OCI-LY7 (cell line): ENCODE measurements around the gene INTS3. TPM values are rescaled to one million over a fixed set of nuclear protein-coding genes. Genes with fewer than 3 reads are reported as not detected.
"Not testable (repeated sequence)": the region's sequence is repeated elsewhere in the genome, so short reads cannot be mapped to it uniquely, and the experiment has no call there.

Source experiments
- BruUV-seq: library from RNA; stranded (reverse); fragments of 400-500 nt; replicated peaks from 2 replicates; lab custom pipeline; 2021; lab: Mats Ljungman, UMichigan
- CTCF ChIA-PET: fragments of 300-600 bp; sonication (Branson Sonifier 250); formaldehyde crosslinking; loops from one replicate; lab custom pipeline; 2022; ENCODE audit warnings: antibody characterized with exemption; ENCODE audit not compliant: unreplicated experiment; lab: Charles Lee
- POLR2A ChIA-PET: fragments of 300-600 bp; sonication (Branson Sonifier 250); formaldehyde crosslinking; loops from one replicate; lab custom pipeline; 2022; ENCODE audit warnings: antibody characterized with exemption; lab: Charles Lee
- DNase-seq: peaks from one replicate; pipeline ENCODE4 v3.0.0-alpha.2; 2015; ENCODE audit warnings: low spot score
- H2AFZ ChIP-seq: fragments of 200-600 bp; sonication (generic), shearing (Covaris generic); 2 replicates; pipeline ENCODE4 v1.6.1; 2014; ENCODE audit warnings: mild to moderate bottlenecking, antibody characterized with exemption, low read length, moderate library complexity
- H3K27ac ChIP-seq: fragments of 200-600 bp; sonication (generic); 2 replicates; pipeline ENCODE4 v1.5.1; 2014; ENCODE audit warnings: mixed run types, low read depth, mild to moderate bottlenecking, moderate library complexity, low read length, inconsistent platforms; ENCODE audit not compliant: poor library complexity, severe bottlenecking
- H3K36me3 ChIP-seq: fragments of 200-600 bp; sonication (generic); 2 replicates; pipeline ENCODE4 v1.6.1; 2014; ENCODE audit warnings: mild to moderate bottlenecking, antibody characterized with exemption, low read length, moderate library complexity, mixed read lengths; ENCODE audit not compliant: insufficient read depth
- H3K4me1 ChIP-seq: fragments of 200-600 bp; sonication (generic); 2 replicates; pipeline ENCODE4 v1.5.1; 2014; ENCODE audit warnings: mild to moderate bottlenecking, low read length; ENCODE audit not compliant: insufficient read depth, poor library complexity, severe bottlenecking
- H3K4me2 ChIP-seq: fragments of 200-600 bp; sonication (generic); 2 replicates; pipeline ENCODE4 v1.6.1; 2014; ENCODE audit warnings: mild to moderate bottlenecking, low read length
- H3K4me3 ChIP-seq: fragments of 200-600 bp; sonication (generic); 2 replicates; pipeline ENCODE4 v1.5.1; 2014; ENCODE audit warnings: mild to moderate bottlenecking, low read depth, low read length; ENCODE audit not compliant: poor library complexity, severe bottlenecking
- H3K79me2 ChIP-seq: fragments of 200-600 bp; sonication (generic); 2 replicates; pipeline ENCODE4 v1.6.1; 2016; ENCODE audit warnings: low read depth, mild to moderate bottlenecking, low read length, moderate library complexity, mixed read lengths; ENCODE audit not compliant: insufficient read depth
- H3K9me2 ChIP-seq: fragments of 200-600 bp; sonication (generic); 2 replicates; pipeline ENCODE4 v1.6.1; 2016; ENCODE audit warnings: mild to moderate bottlenecking, low read length, mixed read lengths; ENCODE audit not compliant: insufficient read depth
- H3K9me3 ChIP-seq: fragments of 200-600 bp; sonication (generic); 2 replicates; pipeline ENCODE4 v1.6.1; 2014; ENCODE audit warnings: mild to moderate bottlenecking, mixed run types, low read length, mixed read lengths
- H4K20me1 ChIP-seq: fragments of 200-600 bp; sonication (generic); 2 replicates; pipeline ENCODE4 v1.6.1; 2014; ENCODE audit warnings: mild to moderate bottlenecking, antibody characterized with exemption, low read length, moderate library complexity, mixed read lengths; ENCODE audit not compliant: insufficient read depth
- EZH2phosphoT487 ChIP-seq: fragments of 200-600 bp; sonication (generic); IDR thresholded peaks from 2 replicates; pipeline ENCODE4 v1.6.1; 2018; ENCODE audit warnings: low read depth, borderline replicate concordance, mild to moderate bottlenecking, mixed run types, antibody characterized with exemption, low read length, moderate library complexity, mixed read lengths
- intact Hi-C: fragments of 100-400 bp; cut with micrococcal nuclease; formaldehyde crosslinking; loops from one replicate; pipeline ENCODE4 v1.10.0; 2022; ENCODE audit not compliant: unreplicated experiment
- total RNA-seq, 2 experiments: library from RNA; depleted of rRNA in 1 of 2; stranded (reverse); fragments of >200 nt in 1 of 2; shearing (Covaris generic) in 1 of 2; gene quantifications; 2 replicates each; pipeline ENCODE4 v1.2.3, GENCODE V29; 2014 to 2022
- TF ChIP-seq, protein P1 (sequence below): fragments of 200-600 bp; sonication (generic); conservative IDR thresholded peaks from 2 replicates; pipeline ENCODE4 v1.5.1; 2014; ENCODE audit warnings: mild to moderate bottlenecking, antibody characterized with exemption, low read length, moderate library complexity, mixed read lengths

Gene INTS3
- total RNA-seq, 2 experiments from 2014 or later, result 33.5 to 67.3 TPM

DNA sequence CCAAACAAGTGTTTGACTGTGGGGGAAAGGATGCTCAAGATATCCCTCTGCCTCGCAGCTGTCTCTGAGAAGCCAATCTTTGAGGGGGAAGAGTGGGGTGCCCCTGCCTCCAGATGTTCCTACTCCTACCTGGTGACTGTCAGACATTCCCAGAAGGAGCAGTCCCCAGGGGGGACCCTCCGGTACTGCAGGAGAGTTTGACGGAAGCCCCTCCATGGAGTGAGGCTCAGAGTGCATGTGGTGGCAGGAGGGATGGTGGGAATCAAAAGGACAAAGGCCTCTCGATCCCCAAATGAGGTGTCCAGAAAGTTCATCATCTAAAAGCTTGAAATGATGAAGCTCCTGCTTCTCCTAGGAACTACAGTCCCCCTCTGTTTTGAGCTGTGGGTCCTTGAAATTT lies 52.7 kb downstream of the INTS3 start:
- DNase-seq, result no peak
- TF ChIP-seq EZH2phosphoT487, result no peak
- TF ChIP-seq, protein P1, sequence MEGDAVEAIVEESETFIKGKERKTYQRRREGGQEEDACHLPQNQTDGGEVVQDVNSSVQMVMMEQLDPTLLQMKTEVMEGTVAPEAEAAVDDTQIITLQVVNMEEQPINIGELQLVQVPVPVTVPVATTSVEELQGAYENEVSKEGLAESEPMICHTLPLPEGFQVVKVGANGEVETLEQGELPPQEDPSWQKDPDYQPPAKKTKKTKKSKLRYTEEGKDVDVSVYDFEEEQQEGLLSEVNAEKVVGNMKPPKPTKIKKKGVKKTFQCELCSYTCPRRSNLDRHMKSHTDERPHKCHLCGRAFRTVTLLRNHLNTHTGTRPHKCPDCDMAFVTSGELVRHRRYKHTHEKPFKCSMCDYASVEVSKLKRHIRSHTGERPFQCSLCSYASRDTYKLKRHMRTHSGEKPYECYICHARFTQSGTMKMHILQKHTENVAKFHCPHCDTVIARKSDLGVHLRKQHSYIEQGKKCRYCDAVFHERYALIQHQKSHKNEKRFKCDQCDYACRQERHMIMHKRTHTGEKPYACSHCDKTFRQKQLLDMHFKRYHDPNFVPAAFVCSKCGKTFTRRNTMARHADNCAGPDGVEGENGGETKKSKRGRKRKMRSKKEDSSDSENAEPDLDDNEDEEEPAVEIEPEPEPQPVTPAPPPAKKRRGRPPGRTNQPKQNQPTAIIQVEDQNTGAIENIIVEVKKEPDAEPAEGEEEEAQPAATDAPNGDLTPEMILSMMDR, result no peak
- no peak overlapping the region for H3K4me3 ChIP-seq
- H4K20me1 ChIP-seq, result no peaks in the 10 kb centered on the region
- H3K9me2 ChIP-seq, result no peaks in the 10 kb centered on the region
- no peaks in the 10 kb centered on the region for H3K79me2 ChIP-seq
- CTCF ChIA-PET, result no interaction called here
- no peak overlapping the region for H2AFZ ChIP-seq
- H3K36me3 ChIP-seq, result no peaks in the 10 kb centered on the region
- intact Hi-C loops, result no loop called here
- no TSS peak for BruUV-seq
- POLR2A ChIA-PET, result interaction anchor here (0.9 to 1.1 kb wide), 2 partner anchors 9 to 24 kb away, joined by 3 read pairs; no protein-coding TSS in a partner anchor
- no peak overlapping the region for H3K4me2 ChIP-seq
- H3K27ac ChIP-seq, result no peak overlapping the region
- peaks cover 29% of the 10 kb centered on the region for H3K4me1 ChIP-seq
- no peaks in the 10 kb centered on the region for H3K9me3 ChIP-seq

- H3K9me2 ChIP-seq, DNase-seq, H3K9me3 ChIP-seq, H3K79me2 ChIP-seq, intact Hi-C loops, CTCF ChIA-PET, BruUV-seq, POLR2A ChIA-PET, H4K20me1 ChIP-seq, H3K36me3 ChIP-seq: not testable (repeated sequence)
- H3K27ac ChIP-seq, result peak overlapping the region; percentile 62
- H3K4me1 ChIP-seq, result peaks cover 17% of the 10 kb centered on the region
- peak overlapping the region; percentile 70 for H3K4me3 ChIP-seq
- H2AFZ ChIP-seq, result peak overlapping the region; percentile 81; the same call in 1 of the 2 replicates
- peak overlapping the region; percentile 67 for H3K4me2 ChIP-seq
Observed at GRCh38 chr1:153782648-153783047, 54.8 kb downstream of the INTS3 start.

GRCh38 chr1:153783233-153784190 lies 55.7 kb downstream of the INTS3 start:
- TSS peak; percentile 99 for BruUV-seq
- Histone ChIP-seq H3K9me2 (no peaks in the 10 kb centered on the region), H4K20me1 (no peaks in the 10 kb centered on the region), H2AFZ (peak overlapping the region; percentile 81), H3K4me2 (peak overlapping the region; percentile 67), H3K9me3 (no peaks in the 10 kb centered on the region; the same call in 1 of the 2 replicates), H3K4me1 (peaks cover 17% of the 10 kb centered on the region), H3K79me2 (no peaks in the 10 kb centered on the region), H3K36me3 (no peaks in the 10 kb centered on the region), H3K4me3 (peak overlapping the region; percentile 70), H3K27ac (peak overlapping the region; percentile 62)
- intact Hi-C loops, result no loop called here
- DNase-seq, result peak; percentile 95
- POLR2A ChIA-PET, result interaction anchor here (0.5 to 1.5 kb wide), 6 partner anchors 17 to 214 kb away, joined by 3 to 4 read pairs (median 3); no protein-coding TSS in a partner anchor
- CTCF ChIA-PET, result no interaction called here
- TF ChIP-seq, protein P1, result peak; percentile 23; the same call in 1 of the 2 replicates
- no peak for TF ChIP-seq EZH2phosphoT487
